HG03460 (cell line): Measurements from ENCODE around the gene HTT-AS.
"Not testable (repeated sequence)": the region's sequence is repeated elsewhere in the genome, so short reads cannot be mapped to it uniquely, and the experiment has no call there.

Source experiments
- ATAC-seq: cut with Tn5 transposase; IDR thresholded peaks from one replicate; pipeline ENCODE4 v1.9.1; 2021; ENCODE audit not compliant: unreplicated experiment

The HTT-AS gene

GRCh38 chr4:3054169-3054759 lies 20.1 kb downstream of the HTT-AS start:
- ATAC-seq = no peak

GRCh38 chr4:3051141-3051897 lies 23.0 kb downstream of the HTT-AS start:
- ATAC-seq = not testable (repeated sequence)

GRCh38 chr4:3047464-3048286 lies 26.7 kb downstream of the HTT-AS start:
- ATAC-seq = peak; percentile 91

GRCh38 chr4:3046623-3047022 lies 27.7 kb downstream of the HTT-AS start:
- no peak for ATAC-seq

- ATAC-seq = no peak
Observed at GRCh38 chr4:3046162-3046561, 28.2 kb downstream of the HTT-AS start.

- no peak for ATAC-seq
Observed at GRCh38 chr4:3044870-3045819, 29.2 kb downstream of the HTT-AS start.

GRCh38 chr4:3043282-3044020 lies 30.9 kb downstream of the HTT-AS start:
- ATAC-seq = no peak

- ATAC-seq = no peak
Observed at GRCh38 chr4:3042226-3042625, 32.1 kb downstream of the HTT-AS start.

GRCh38 chr4:3041192-3042142 lies 32.9 kb downstream of the HTT-AS start:
- ATAC-seq = no peak

- ATAC-seq = no peak
Observed at GRCh38 chr4:3040452-3041191, 33.7 kb downstream of the HTT-AS start.

GRCh38 chr4:3039706-3040366 lies 34.5 kb downstream of the HTT-AS start:
- ATAC-seq = no peak

GRCh38 chr4:3037957-3038461 lies 36.3 kb downstream of the HTT-AS start:
- ATAC-seq = no peak

GRCh38 chr4:3036131-3036952 lies 38.0 kb downstream of the HTT-AS start:
- no peak for ATAC-seq

- ATAC-seq = no peak
Observed at GRCh38 chr4:3035674-3036073, 38.7 kb downstream of the HTT-AS start.

- no peak for ATAC-seq
Observed at GRCh38 chr4:3035249-3035648, 39.1 kb downstream of the HTT-AS start.

GRCh38 chr4:3034231-3034630 lies 40.1 kb downstream of the HTT-AS start:
- ATAC-seq = no peak
